NCI-H2107 treated with DMSO at 0.1 percent for 48 hours (cell line): Measurements from ENCODE around the gene GABRR2.
"Not testable (repeated sequence)": the region's sequence is repeated elsewhere in the genome, so short reads cannot be mapped to it uniquely, and the experiment has no call there.

Experiments
- DNase-seq: peaks from one replicate; lab custom pipeline; 2025; ENCODE audit not compliant: unreplicated experiment; lab: John Stamatoyannopoulos, UW

The GABRR2 gene

DNA sequence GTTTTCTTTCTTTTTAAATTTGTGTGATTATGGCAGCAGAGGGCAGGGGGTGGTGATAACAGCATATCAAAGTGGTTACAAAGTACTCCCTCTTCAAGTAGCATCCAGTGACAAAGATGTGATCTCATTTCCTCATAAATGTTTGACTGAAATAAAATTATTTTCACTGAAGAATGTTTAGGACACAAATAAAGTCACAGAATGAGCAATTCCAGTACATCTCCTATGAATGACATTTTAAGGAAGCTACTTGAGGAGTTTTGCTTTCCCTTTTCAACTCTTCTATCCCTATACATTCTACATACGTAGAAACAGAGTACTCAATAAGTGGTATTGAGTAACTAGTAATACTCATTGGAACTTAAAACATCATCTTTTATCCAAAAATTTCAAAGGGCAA lies 13.9 kb upstream of the GABRR2 start:
- DNase-seq, result no peak

DNA sequence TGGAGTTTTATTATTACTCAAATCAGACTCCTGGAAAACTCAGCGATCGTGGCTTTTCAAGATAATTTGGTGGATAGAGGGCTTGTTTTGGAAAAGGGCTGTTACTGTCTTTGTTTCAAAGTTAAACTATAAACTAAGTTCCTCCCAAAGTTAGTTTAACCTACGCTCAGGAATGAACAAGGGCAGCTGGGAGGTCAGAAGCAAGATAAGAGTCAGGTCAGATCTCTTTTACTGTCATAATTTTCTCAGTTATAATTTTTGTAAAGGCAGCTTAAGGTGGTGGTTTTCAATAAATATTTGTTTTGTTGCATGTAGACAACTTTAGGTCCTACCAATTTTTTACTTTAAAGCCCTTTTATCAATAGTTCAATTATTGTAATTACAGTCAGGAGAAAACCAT lies 9.2 kb upstream of the GABRR2 start:
- no peak for DNase-seq

DNA sequence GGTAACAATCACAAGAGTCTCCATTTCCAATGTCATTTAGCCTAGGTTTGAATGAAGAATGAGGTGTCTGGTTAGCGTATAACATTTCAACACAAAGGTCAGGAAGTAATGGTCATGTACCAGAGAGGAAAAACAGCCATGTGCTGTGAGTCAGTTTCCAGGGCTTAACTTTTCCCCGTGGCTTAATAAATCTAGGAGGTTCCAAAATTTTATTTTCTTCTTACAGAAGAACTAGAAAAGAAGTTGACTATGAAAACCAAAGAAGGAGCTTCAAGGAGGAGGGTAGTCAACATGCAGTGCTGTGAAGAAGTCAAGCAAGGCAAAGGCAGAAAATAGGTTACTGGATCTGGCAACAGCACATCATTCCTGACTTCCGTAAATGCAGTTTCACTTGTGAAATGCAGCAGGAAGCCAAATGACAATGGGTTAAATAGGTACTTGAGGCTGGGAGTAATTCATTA lies 8.4 kb upstream of the GABRR2 start:
- peak; percentile 20 for DNase-seq

DNA sequence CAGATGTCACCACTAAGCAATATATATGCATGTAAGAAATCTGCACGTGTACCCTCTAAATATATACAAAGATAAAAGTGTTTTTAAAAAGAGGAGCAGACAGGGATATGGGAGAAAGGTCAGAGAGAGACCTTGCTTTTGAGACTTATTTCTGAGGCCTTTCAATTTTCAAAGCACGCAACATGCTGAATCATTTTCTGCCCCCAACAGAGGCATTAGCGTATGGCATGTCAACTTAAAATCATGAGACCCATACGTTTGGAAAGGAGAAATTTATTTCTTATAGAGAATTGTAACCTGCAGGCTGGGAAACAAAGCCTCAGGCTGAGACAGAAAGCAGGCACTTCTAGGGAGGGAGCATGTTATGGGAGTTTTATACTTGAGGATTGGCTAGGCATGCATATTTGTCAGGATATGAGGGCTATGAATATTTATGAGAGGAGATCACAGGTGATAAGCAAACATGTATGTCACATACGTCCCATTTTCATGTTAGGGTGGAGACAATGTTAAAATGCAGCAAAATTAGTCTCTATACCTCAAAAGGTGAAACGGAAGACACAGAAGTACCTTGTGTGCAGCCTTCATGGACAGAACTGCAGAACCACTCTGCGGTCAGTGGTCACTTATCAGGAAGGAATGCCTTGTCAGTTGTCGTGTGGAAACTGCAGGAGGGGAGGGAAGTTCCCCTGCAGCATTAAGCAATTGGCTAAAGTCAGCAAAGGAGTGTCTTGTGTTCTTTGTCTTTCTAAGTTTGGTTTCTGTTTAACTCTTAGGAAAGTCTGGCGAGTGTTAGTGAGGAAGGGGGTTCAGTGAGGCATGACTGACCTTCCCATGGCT lies 6.3 kb upstream of the GABRR2 start:
- DNase-seq, result no peak

GRCh38 chr6:89320012-89320559 lies 5.0 kb upstream of the GABRR2 start:
- DNase-seq, result no peak

- no peak for DNase-seq
Observed at GRCh38 chr6:89317067-89317466, 2.0 kb upstream of the GABRR2 start.

DNA sequence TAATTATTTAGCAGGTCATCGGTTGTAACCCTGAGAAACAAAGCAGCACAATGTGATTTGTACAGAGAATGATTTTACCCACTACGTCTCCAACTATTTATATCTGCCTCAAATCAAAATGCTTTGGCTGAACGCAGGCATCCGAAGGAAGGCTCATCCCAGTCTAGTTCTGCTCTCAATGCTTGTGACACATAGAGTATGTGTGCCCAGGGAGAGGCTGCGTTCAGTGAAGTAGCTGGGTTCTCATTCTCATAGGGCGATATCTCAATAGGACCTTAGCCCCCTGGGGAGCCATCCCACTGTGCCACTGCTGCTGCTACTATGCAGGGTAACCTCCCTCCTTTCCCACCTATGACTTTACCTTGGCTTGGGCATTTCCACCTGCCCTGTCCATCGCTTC lies 407 bp downstream of the GABRR2 start:
- no peak for DNase-seq

DNA sequence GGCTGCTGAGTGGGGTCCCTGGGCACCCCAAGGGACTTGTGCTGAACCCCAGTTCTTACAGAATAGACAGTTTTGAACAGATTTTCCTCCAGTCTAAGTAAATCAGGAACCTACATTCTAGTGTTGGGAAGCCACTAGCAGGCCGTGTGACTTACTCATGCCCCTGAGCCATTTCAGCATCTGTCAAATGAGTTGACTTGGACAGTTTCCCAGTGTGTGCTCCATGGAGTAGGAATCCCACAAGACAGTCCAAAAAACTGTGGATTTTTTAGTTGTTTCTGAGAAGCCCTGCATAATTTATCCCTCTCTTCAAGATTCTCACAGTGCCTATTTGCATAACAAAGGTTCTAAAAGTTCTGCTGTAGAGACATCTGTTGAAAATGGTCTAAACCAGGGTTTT lies 2.1 kb downstream of the GABRR2 start:
- DNase-seq, result peak; percentile 8

- peak; percentile 48 for DNase-seq
Observed at GRCh38 chr6:89311853-89312531, 3.1 kb downstream of the GABRR2 start.

DNA sequence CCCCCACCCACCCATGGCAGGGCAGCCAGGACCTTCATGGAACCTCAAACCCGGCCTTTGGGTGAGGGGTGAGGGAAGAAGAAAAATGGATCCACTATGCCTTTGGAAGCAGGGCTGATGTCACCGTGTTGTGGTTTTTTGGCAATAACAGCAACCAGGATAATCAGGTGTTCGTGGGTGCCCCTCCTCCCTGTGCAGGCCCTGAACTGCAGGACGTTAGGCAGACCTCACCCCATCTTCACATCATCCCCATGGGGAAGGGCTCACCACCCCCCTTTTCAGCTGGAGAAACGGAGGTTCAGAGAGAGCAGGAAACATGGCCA lies 3.6 kb downstream of the GABRR2 start:
- DNase-seq, result no peak

GRCh38 chr6:89310929-89311328 lies 4.2 kb downstream of the GABRR2 start:
- DNase-seq, result no peak

DNA sequence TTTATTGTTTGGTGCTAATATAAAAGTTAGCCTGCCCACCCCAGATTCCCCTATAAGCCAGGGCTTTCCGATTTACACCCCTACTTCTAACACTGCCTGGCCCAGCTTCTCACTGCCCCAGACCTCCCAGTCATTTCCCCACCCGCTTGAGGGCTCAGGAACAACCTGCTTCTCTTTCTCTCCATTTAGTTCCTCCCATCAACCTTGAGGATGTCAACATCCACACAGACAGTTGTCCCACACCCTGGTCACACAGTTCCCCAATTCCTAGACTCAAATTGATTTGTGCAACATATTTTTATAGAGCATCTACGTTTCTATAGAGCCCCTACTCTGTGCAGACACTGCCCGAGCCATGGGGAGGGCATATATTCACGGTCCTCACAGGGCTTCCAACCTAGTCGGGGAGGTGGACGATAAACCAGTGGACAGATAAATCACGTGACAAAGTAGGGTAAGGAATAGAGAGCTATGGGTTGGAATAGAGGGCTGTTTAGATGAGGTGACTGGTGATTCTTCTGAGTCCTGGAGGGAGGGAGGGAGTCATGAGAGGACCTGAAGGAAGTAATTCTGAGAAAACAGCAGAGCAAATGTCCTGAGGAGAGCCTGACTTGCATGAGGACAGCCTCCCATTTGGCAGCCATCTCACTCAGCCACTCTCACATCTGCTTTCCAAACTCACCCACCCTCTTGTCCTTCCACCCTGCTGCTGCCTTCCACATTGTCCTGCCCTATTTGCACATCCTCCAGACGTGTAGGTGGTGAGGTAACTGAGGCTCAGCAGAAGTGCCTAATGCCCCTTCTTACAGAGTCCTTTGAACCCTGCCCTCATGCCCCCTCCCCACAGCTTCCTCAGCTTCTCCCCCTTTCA lies 6.3 kb downstream of the GABRR2 start:
- no peak for DNase-seq

- DNase-seq, result not testable (repeated sequence)
Observed at GRCh38 chr6:89304517-89304916, 10.6 kb downstream of the GABRR2 start.

- no peak for DNase-seq
Observed at GRCh38 chr6:89302936-89303335, 12.2 kb downstream of the GABRR2 start.

GRCh38 chr6:89302195-89302770 lies 12.8 kb downstream of the GABRR2 start:
- no peak for DNase-seq

DNA sequence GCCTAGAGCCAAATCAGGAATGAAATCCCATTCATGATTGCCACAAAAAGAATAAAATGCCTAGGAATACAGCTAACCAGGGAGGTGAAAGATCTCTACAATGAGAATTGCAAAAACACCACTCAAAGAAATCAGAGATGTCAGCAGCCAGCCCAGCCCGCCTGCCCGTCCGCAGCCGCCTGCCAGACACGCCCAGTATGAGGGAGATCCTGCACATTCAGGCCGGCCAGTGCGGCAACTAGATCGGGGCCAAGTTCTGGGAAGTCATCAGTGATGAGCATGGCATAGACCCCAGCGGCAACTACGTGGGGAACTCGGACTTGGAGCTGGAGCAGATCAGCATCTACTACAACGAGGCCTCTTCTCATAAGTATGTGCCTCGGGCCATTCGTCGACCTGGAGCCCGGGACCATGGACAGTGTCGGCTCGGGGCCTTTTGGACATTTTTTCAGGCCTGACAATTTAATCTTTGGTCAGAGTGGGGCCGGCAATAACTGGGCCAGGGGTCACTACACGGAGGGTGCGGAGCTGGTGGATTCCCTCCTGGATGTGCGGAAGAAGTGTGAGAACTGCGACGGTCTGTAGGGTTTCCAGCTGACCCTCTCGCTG lies 13.4 kb downstream of the GABRR2 start:
- no peak for DNase-seq

GRCh38 chr6:89299466-89299850 lies 15.6 kb downstream of the GABRR2 start:
- no peak for DNase-seq

- no peak for DNase-seq
Observed at GRCh38 chr6:89298680-89299465, 16.2 kb downstream of the GABRR2 start.

- DNase-seq, result peak; percentile 63
Observed at GRCh38 chr6:89297695-89298351, 17.3 kb downstream of the GABRR2 start.
